Thymus (tissue), 11 donors: ENCODE measurements around the gene STMN3. TPM values are rescaled to one million over a fixed set of nuclear protein-coding genes. Genes with fewer than 3 reads are reported as not detected.

Experiments used
- DNase-seq, 9 donors: peaks; one replicate each; pipeline ENCODE4 v3.0.0-alpha.2; 2013; ENCODE audit warnings: low spot score in 9 of 9, low read depth in 6 of 9, missing footprints in 1 of 9
- H3K27ac ChIP-seq, 2 donors: one replicate each; pipeline ENCODE4 v1.5.1; 2013; ENCODE audit warnings: control low read depth in 1 of 2, low read depth in 1 of 2, low read length in 1 of 2, mild to moderate bottlenecking in 1 of 2, moderate library complexity in 1 of 2
- H3K27me3 ChIP-seq, 2 donors: one replicate each; pipeline ENCODE4 v1.5.1; 2013; ENCODE audit warnings: low read length in 1 of 2; ENCODE audit not compliant: control insufficient read depth in 2 of 2, insufficient read depth in 1 of 2
- H3K36me3 ChIP-seq, 2 donors: one replicate each; pipeline ENCODE4 v1.5.1; 2013; ENCODE audit warnings: low read length in 1 of 2, mild to moderate bottlenecking in 1 of 2, moderate library complexity in 1 of 2; ENCODE audit not compliant: control insufficient read depth in 2 of 2, insufficient read depth in 2 of 2
- H3K4me1 ChIP-seq, 2 donors: one replicate each; pipeline ENCODE4 v1.5.1; 2013; ENCODE audit warnings: low read length in 2 of 2; ENCODE audit not compliant: control insufficient read depth in 2 of 2, insufficient read depth in 2 of 2
- H3K4me3 ChIP-seq, 2 donors: one replicate each; pipeline ENCODE4 v1.5.1; 2013; ENCODE audit warnings: low read length in 2 of 2, control low read depth in 1 of 2, mild to moderate bottlenecking in 1 of 2
- H3K9me3 ChIP-seq, 2 donors: one replicate each; pipeline ENCODE4 v1.5.1; 2013; ENCODE audit warnings: low read length in 1 of 2, mild to moderate bottlenecking in 1 of 2; ENCODE audit not compliant: control insufficient read depth in 2 of 2, insufficient read depth in 1 of 2
- WGBS: extraction: QIAGEN DNeasy Blood & Tissue Kit; methylation state at CpG from one replicate; pipeline ENCODE4 v1.1.7; 2013; 5-methylcytosine and 5-hydroxymethylcytosine counted together
- polyA plus RNA-seq: library from polyadenylated mRNA; stranded (reverse); fragments of 200-250 nt; gene quantifications from one replicate; pipeline ENCODE4 v1.2.3, GENCODE V29; 2013
- total RNA-seq: library from RNA; stranded (reverse); fragments of 120-200 nt; gene quantifications from one replicate; pipeline ENCODE4 v1.2.4, GENCODE V29; 2013
- donor health status: healthy.

The STMN3 gene
- total and polyA plus RNA-seq, 2 donors: 71.5 to 77.9 TPM

DNA sequence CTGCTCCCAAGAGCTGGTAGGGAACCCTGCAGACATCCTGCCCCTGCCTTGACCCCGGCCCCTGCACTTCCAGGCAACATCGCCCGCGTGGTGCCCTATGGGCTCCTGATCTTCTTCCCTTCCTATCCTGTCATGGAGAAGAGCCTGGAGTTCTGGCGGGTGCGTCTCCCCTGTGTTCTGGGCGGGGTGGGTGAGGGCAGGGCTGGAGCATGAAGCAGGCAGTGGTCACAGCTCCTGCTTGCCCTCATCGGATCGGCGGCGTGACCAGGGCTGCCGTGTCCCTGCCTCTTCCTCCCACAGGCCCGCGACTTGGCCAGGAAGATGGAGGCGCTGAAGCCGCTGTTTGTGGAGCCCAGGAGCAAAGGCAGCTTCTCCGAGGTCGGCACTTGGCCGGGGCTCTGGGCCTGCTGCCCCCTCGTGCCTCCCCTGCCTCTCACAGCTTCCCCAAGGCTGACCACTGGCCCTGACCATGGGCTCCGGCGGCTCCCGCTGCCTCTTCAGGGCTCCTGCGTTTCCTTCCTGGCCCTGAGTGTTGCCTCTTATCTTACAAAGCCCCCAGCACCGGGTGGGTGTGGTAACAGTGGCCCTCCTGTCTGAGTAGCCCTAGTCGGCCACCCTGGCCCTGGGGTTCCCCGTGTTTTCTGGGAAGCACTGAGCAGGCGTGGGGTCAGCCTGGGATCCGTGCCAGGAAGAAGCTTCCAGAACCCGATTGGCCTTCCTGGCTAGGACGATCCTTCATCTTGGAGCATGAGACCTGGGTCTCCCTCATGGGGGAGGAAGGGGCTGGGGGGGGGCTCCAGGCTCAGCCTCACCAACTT is 35.2 kb upstream of the STMN3 start:
- H3K4me3 ChIP-seq: no peak overlapping the region
- no peak overlapping the region for H3K27ac ChIP-seq
- peaks cover 0 to 9% of the 10 kb centered on the region in 2 donors for H3K27me3 ChIP-seq
- peaks cover 0 to 13% of the 10 kb centered on the region in 2 donors for H3K4me1 ChIP-seq
- no peak for DNase-seq
- H3K36me3 ChIP-seq: peaks cover 0 to 11% of the 10 kb centered on the region in 2 donors
- no peaks in the 10 kb centered on the region for H3K9me3 ChIP-seq
- 94% methylated on average over 31 of the region's 31 CpGs for WGBS

DNA sequence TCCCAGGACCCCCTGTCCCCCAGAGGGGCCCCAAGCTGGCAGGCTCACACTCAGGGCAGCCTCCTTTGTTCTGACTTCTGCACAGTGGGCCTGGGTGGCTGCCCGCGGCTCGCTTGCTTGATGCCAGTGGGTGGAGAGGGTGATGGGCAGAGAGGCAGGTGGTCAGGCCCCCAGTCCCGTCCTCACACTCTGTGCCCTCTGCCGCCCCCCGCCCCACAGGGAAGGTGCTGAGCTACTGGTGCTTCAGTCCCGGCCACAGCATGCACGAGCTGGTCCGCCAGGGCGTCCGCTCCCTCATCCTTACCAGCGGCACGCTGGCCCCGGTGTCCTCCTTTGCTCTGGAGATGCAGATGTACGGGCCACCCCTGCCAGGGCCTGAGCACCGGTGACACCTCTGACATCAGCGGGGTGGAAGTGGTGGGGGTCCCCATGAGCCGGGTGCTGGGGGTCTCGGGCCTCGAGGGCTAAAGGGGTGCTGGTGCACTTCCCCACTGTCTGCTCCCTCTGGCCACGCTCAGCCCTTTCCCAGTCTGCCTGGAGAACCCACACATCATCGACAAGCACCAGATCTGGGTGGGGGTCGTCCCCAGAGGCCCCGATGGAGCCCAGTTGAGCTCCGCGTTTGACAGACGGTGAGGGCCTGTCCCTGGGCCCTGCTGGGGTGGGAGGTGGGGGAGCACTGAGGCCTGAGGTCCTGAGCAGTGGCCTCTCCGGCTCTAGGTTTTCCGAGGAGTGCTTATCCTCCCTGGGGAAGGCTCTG is 34.4 kb upstream of the STMN3 start:
- Histone ChIP-seq H3K27me3 (peaks cover 0 to 9% of the 10 kb centered on the region in 2 donors), H3K4me3 (no peak overlapping the region), H3K9me3 (no peaks in the 10 kb centered on the region), H3K36me3 (peaks cover 0 to 15% of the 10 kb centered on the region in 2 donors), H3K27ac (peak overlapping the region; percentile 51 to 58), H3K4me1 (peaks cover 0 to 13% of the 10 kb centered on the region in 2 donors)
- DNase-seq: no peak
- WGBS: 97% methylated on average over 29 of the region's 29 CpGs

DNA sequence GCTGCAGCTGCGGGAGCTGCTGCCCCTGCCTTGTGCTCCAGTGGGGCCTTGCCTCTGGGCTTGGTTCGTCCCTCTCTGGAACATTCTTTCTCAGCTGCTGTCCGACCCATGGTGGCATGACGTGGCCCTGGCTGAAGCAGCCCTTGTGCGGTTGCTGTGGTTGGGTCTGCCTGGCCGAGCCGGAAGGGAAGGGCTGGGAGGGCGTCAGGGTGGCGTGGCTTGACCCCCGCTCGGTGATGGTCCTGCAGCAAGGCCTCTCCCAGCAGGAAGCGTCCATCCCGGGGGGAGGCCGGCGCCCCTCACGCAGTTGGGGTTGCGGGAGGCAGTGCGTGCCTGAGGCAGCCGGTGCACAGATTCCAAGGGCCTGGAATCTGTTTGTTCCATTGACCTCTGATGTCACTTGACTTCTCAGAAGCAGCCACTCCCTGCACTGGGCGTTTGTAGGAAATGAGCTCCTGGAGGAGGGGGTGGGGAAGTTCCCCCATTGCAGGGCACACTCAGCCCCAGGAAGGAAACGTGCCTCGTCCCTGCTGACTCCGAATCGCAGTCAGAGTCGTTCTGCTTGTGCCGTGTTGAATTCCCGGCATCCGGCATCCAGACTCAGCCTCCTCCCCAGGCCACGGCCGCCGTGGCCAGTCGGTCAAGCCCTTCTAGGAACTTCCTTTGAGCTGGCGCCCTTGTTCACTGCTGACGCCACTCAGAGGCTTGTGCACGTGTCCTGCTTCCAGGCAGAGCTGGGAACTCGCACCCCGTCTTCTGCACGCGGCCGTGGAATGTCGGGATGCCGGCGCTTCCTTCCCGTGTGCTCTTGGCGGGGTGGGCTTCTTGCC is 33.5 kb upstream of the STMN3 start:
- Histone ChIP-seq H3K27ac (peak overlapping the region; percentile 60 to 79), H3K36me3 (peaks cover 0 to 17% of the 10 kb centered on the region in 2 donors), H3K27me3 (peaks cover 0 to 9% of the 10 kb centered on the region in 2 donors), H3K4me3 (no peak overlapping the region), H3K9me3 (no peaks in the 10 kb centered on the region), H3K4me1 (peaks cover 0 to 13% of the 10 kb centered on the region in 2 donors)
- DNase-seq: peak in 2 of 9 donors; percentile 26 to 51
- 58% methylated on average over 45 of the region's 45 CpGs for WGBS

DNA sequence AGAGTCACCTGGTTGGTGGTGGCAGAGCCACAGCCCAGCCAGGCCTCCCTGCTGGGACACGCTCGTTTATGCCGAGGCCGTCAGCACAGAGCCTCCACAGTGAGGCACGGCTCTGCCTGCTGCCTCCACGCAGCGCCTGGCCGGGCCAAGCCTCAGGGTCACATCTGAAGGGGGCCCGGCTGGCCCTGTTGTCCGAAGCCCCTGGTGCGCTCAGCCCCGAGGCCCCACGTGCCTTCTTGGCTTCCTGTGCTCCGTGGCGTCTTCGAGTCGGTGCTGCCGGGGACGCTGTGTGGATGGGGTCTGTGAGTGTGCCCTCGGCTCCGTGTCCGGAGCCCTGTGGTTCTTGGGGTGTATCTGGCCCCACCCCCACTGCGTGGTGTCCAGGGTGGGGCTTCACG is 32.9 kb upstream of the STMN3 start:
- 95% methylated on average over 24 of the region's 24 CpGs for WGBS
- H3K27ac ChIP-seq: peak overlapping the region; percentile 60 to 79
- peaks cover 0 to 13% of the 10 kb centered on the region in 2 donors for H3K4me1 ChIP-seq
- DNase-seq: no peak
- no peak overlapping the region for H3K4me3 ChIP-seq
- no peaks in the 10 kb centered on the region for H3K9me3 ChIP-seq
- H3K36me3 ChIP-seq: peaks cover 0 to 18% of the 10 kb centered on the region in 2 donors
- H3K27me3 ChIP-seq: peaks cover 0 to 9% of the 10 kb centered on the region in 2 donors

DNA sequence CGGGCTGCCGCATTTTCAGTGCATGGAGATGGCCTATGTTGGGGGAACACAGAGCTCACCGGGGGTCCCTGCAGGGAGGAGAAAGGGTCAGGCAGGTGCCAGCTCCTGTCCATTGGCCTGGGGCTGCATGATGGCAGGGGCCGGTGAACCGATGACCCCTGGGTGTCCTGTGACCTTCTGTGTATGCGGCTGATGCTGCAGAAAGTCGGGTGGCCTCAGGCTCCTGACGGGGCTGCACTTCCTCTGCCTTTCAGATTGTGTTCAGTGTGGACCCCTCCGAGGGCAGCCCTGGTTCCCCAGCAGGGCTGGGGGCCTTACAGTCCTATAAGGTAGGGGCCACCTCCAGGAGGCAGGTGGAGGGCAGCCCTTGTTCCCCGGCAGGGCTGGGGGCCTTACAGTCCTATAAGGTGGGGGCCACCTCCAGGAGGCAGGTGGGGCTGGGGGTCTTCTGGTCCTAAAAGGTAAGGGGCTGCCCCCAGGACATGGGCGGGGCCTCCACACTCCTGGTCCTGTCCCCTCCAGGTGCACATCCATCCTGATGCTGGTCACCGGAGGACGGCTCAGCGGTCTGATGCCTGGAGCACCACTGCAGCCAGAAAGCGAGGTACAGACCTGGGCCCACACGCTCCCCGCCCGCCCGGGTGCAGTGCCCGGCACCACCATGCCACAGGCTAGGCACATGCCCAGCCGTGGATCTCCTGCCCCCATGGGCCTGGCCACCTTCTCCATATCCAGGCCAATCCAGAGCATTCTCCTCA is 32.2 kb upstream of the STMN3 start:
- Histone ChIP-seq H3K9me3 (no peaks in the 10 kb centered on the region), H3K27me3 (peaks cover 0 to 9% of the 10 kb centered on the region in 2 donors), H3K4me3 (no peak overlapping the region), H3K36me3 (peaks cover 0 to 20% of the 10 kb centered on the region in 2 donors), H3K27ac (no peak overlapping the region), H3K4me1 (peaks cover 0 to 13% of the 10 kb centered on the region in 2 donors)
- DNase-seq: no peak
- WGBS: 95% methylated on average over 21 of the region's 21 CpGs

DNA sequence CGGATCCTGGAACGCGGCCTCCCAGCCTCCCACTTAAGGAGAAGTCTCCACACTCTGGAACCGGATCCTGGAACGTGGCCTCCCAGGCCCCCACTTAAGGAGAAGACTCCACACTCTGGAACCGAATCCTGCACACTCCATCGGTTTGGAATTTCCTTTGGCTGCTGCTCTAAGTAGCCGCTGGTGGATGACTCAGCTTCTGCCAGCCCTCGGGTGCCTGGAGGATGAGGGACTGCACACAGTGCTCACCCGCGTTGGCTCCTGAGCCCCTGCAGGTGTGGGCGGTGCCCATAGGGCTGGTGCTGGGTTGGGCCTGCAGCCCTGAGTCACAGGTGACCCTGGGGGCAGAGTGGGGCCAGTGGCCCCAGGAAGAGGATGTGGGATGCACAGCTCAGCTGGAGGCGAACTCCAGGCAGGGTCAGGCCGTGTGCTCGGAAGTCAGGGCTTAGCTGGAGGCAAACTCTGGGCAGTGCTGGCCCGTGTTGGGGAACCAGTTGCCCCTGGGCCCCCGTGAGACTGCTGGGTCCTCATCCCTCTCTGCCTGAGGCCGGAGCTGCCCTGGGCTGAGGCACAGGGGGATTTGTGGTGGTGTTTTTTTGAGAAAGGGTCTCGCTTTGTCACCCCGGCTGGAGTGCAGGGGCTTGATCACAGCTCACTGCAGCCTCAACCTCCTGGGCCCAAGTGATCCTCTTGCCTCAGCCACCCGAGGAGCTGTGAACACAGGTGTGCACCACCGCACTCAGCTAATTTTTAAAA is 29.3 kb upstream of the STMN3 start:
- Histone ChIP-seq H3K9me3 (no peaks in the 10 kb centered on the region), H3K4me1 (peaks cover 0 to 12% of the 10 kb centered on the region in 2 donors), H3K36me3 (peaks cover 0 to 37% of the 10 kb centered on the region in 2 donors), H3K27ac (no peak overlapping the region), H3K27me3 (peaks cover 0 to 9% of the 10 kb centered on the region in 2 donors), H3K4me3 (no peak overlapping the region)
- 90% methylated on average over 22 of the region's 22 CpGs for WGBS
- no peak for DNase-seq

DNA sequence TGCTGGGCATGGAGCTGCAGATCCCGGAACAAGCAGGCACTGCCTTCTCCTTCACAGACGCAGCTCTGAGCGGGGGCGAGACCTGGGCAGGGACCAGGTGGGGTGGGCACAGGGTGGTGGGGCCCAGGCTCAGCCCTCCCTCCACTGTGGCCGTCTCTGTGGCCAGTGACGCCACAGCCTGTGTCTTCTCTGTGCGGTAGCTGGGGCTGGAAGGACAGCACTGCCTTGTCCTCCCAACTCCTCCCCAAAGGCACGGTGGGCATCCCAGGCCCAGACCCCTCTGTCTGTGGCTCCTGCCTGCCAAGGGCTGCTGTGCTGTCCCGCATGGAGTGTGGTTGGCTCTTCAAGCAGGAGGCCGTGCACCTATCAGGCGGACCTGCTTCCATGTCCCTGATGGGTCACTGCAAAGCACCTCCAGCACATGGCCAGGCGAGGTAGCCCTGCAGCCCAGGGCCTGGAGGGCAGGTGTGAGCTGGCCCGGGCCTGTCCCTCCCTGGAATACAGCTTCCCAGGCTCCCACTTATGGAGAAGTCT is 28.5 kb upstream of the STMN3 start:
- peaks cover 0 to 44% of the 10 kb centered on the region in 2 donors for H3K36me3 ChIP-seq
- peaks cover 0 to 3% of the 10 kb centered on the region in 2 donors for H3K27me3 ChIP-seq
- H3K4me1 ChIP-seq: peaks cover 0 to 3% of the 10 kb centered on the region in 2 donors
- no peak for DNase-seq
- H3K27ac ChIP-seq: no peak overlapping the region
- 98% methylated on average over 13 of the region's 13 CpGs for WGBS
- no peak overlapping the region for H3K4me3 ChIP-seq
- no peaks in the 10 kb centered on the region for H3K9me3 ChIP-seq
